ENCODE results near the gene RPL13. TPM values are rescaled to one million over a fixed set of nuclear protein-coding genes. Genes with fewer than 3 reads are reported as not detected.

RPL13 gene
- total and polyA plus RNA-seq, 9 of the 15 experiments (the other 6 are each of a cell fraction or from before 2014, with no cell fraction given) = 227 to 6,042 (median 1,633) TPM

DNA sequence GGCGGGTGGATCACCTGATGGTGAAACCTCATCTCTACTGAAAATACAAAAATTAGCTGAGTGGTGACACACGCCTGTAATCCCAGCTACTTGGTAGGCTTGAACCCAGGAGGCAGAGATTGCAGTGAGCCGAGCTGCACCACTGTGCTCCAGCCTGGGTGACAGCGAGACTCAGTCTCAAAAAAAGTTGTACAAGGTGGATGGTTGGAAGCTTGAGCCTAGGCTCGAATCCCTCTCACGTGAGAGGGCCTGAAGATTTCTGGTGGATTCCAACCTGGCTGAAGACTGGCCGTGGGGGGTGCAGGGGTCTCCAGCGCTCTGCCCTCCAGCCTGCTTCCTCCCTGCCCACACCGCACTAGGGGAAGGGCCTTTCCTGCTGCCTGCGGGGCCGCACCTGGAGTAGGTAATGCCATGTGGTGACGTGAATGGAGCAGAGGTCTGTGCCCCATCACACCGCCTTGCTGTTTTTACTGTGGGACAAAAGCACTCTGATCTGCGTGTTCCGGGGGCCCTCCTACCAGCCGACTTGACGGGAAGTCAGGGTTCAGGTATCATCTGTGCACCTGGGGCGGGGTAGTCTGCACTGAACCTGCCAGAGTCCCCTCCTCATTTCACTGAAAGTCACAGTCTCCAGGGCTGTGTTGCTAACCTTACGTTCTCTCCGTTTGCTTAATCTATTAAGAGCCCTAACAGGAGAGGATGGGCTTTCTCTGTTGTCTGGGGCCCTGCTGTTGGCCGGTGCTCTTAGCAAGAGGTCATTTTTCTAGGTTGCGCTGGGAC lies 4.2 kb downstream of the RPL13 start (continued):
- TF ChIP-seq KDM5B (IDR thresholded peaks at IDR 0.05; ENCODE audit: insufficient replicate concordance, low read depth, low read length) (peak; percentile 72), PCBP1 (IDR thresholded peaks at IDR 0.05; ENCODE audit: low read depth, low read length, poor library complexity, severe bottlenecking) (no peak), NR4A1 (CRISPR knock-in tag; IDR thresholded peaks at IDR 0.05) (no peak), NR4A1 (tag; IDR thresholded peaks at IDR 0.05) (no peak), PHB2 (IDR thresholded peaks at IDR 0.05; ENCODE audit: low read depth) (no peak), TOE1 (IDR thresholded peaks at IDR 0.05; ENCODE audit: borderline replicate concordance) (0 out of 2 replicates have a peak, but pooled peaks have one; percentile 24), TOE1 (CRISPR knock-in tag; IDR thresholded peaks at IDR 0.05; ENCODE audit: borderline replicate concordance, low read depth) (no peak), ZBED1 (IDR thresholded peaks at IDR 0.05) (0 out of 2 replicates have a peak, but pooled peaks have one; percentile 13), POLR2B (IDR thresholded peaks at IDR 0.05; ENCODE audit: low read depth, partially characterized antibody) (peak; percentile 58), TEAD4 (IDR thresholded peaks at IDR 0.05; ENCODE audit: low read length) (no peak), TEAD4 (CRISPR knock-in tag; IDR thresholded peaks at IDR 0.05; ENCODE audit: borderline replicate concordance) (no peak), KAT8 (IDR thresholded peaks at IDR 0.05; ENCODE audit: low read depth) (no peak), ZNF280B (CRISPR knock-in tag; IDR thresholded peaks at IDR 0.05) (no peak), NONO (IDR thresholded peaks at IDR 0.05; ENCODE audit: low read depth in 2 of 2, low read length in 1 of 2) (no peak), BRF2 (IDR thresholded peaks at IDR 0.05; ENCODE audit: borderline replicate concordance, insufficient read depth, insufficient read length) (no peak), HDAC2 (IDR thresholded peaks at IDR 0.05) (no peak), SIN3A (IDR thresholded peaks at IDR 0.05; ENCODE audit: borderline replicate concordance in 2 of 2, control insufficient read depth in 1 of 2, low read depth in 2 of 2, low read length in 2 of 2) (peak in 1 of 2 experiments; percentile 35; a peak in 1 of 4 replicates), ZKSCAN1 (IDR thresholded peaks at IDR 0.05; ENCODE audit: low read depth, low read length) (no peak), MED1 (CRISPR knock-in tag; IDR thresholded peaks at IDR 0.05; ENCODE audit: borderline replicate concordance) (0 out of 2 replicates have a peak, but pooled peaks have one; percentile 53), POLR2AphosphoS2 (IDR thresholded peaks at IDR 0.05; ENCODE audit: low read length) (peak; percentile 95), ARID2 (IDR thresholded peaks at IDR 0.05) (no peak), MAZ (CRISPR knock-in tag; conservative IDR thresholded peaks at IDR 0.05 in 1 of 2, IDR thresholded peaks at IDR 0.05 in 1 of 2) (0 out of 4 replicates have a peak, but pooled peaks of 1 of the 2 experiments have one; percentile 42), TGIF2 (CRISPR knock-in tag; IDR thresholded peaks at IDR 0.05) (no peak), ZNF253 (CRISPR knock-in tag; conservative IDR thresholded peaks at IDR 0.05) (peak; percentile 86)
- TF ChIP-seq, protein P1, sequence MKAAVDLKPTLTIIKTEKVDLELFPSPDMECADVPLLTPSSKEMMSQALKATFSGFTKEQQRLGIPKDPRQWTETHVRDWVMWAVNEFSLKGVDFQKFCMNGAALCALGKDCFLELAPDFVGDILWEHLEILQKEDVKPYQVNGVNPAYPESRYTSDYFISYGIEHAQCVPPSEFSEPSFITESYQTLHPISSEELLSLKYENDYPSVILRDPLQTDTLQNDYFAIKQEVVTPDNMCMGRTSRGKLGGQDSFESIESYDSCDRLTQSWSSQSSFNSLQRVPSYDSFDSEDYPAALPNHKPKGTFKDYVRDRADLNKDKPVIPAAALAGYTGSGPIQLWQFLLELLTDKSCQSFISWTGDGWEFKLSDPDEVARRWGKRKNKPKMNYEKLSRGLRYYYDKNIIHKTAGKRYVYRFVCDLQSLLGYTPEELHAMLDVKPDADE (conservative IDR thresholded peaks at IDR 0.05; ENCODE audit: control insufficient read depth, low read depth, low read length) = no peak; the same call in 1 of the 2 replicates
